HG02973 (cell line): Measurements from ENCODE around the gene KLHL28.
"Not testable (repeated sequence)": the region's sequence is repeated elsewhere in the genome, so short reads cannot be mapped to it uniquely, and the experiment has no call there.

ENCODE experiments used
- ATAC-seq: cut with Tn5 transposase; IDR thresholded peaks from one replicate; pipeline ENCODE4 v1.9.1; 2021; ENCODE audit warnings: moderate library complexity; ENCODE audit not compliant: unreplicated experiment

Gene KLHL28

DNA sequence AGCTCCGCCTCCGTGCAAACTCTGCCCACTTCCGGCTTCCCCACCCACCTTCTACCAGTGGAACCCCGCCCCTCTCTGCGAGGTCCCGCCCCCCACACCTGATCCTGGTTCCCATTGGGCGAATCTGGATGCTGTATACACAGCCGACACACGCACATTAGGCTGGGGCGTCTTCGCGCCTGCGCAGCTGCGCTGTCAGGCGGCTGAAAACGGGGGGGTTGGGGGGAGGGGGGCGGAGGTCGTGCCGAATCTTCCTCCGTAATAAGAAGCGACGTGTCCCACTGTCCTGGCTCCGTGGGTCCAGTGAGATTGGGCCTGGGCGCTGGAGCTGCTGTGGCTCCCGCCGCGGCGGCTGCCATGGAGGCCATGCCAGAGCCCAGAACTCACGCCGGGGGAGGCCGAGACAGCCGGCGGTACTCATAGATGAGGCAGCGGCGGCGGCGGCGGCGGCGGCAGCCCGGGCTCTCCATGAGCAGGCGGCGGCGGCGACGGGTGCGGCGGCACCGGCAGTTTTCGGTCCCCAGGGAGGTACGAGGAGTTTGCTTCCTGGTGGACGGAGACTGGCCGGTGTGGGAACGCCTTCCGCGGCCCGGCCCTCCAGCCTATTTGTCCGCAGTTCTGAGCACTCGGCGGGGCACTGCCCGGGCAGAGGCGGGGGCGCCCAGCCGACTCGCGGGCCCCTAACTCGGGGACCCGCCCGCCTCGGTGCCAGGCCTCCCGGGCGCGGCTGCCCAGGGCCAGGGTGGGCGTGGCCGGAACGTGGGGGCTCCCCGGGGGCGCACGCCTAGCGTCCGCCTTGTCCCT is 64.5 kb downstream of the KLHL28 start:
- ATAC-seq: peak; percentile 90

DNA sequence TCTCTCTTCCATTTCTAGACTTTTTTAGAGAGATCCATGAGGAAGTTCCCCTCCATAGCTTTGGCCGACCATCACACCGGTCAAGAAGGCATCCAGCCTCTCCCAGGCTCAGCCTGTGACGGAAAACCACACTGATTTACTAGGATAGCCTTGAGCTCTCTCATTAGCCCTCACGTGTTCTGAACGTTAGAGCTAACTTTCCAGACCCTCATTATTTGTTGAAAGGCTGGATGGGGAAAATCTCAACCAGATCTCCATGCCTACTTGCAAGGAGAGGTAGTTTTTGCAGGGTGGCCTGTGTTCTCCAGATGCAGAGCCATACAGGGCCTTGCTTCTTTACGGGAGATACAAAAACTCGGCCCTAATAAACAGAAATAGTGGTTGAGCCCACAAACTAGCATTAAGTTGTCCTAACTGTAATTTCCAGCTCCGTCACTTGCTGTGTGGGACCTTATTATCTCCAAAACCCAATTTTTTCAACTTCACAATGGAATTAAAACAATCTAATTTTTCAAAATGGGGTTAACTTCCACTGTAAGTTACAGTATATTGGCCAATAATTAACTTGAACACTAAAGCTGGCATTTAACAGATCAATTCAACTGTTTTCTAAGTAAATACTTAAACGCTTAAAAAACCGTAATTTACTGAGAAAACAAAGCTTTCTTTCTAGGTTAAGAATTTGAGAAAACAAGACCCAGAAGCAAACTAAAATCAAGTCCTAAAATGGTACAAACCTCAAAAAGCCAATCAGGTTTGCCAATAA is 65.3 kb downstream of the KLHL28 start:
- peak; percentile 1 for ATAC-seq

DNA sequence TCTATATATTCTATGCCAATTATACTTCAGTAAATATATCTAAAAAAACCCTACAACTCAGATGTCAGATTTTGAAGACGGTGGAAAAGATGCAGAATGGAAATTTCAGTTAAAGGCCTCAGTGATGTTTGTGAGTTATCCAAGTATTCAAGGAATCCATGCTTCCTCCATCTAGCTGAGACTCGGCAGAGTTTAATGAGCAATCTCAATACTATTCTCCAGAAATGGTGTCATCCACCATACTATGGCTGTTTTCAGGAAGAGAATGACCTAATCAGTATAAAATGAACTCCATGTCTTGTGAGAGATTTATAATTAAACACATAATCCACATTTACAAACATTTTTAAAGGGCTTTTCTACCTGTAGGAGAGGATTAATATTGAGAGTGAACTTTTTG is 66.0 kb downstream of the KLHL28 start:
- ATAC-seq: no peak

DNA sequence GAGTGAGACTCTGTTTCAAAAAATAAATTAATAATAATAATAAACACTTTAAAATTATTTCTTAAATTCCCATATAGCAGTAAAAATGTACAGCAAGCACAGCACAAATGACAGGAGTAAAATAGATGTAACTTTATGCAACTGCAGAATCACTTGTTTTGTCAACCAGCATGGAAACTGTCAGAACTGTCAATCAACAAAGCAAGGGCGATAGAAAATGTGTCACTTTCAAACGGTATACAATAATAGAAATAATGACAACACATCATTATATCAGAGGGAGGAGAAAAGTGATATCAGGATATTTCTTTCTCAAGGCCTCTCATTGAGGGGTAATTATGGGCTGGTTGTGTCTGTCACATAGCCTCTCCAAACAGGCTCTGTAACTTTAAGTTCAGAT is 68.2 kb downstream of the KLHL28 start:
- no peak for ATAC-seq

DNA sequence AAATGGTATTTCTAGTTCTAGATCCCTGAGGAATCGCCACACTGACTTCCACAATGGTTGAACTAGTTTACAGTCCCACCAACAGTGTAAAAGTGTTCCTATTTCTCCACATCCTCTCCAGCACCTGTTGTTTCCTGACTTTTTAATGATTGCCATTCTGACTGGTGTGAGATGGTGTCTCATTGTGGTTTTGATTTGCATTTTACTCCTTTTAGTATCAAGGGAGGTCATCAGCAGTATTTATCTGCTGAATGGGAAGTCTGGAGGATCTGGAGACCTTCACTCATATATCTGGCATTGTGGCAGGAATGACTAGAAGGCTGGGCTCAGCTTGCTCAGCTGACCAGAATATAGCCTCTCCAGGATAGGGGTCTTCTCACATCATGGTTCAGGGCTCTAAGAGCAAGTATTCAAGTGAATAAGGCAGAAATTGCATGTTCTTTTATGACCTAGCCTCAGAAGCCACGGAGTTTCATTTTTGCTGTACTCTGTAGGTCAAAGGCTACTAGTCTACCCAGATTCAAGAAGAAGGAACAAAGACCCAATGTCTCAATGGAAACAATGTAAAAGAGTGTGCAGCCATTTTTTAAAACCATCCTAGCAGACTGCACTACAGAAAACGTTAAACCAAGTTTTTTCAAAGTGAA is 69.9 kb downstream of the KLHL28 start:
- not testable (repeated sequence) for ATAC-seq

DNA sequence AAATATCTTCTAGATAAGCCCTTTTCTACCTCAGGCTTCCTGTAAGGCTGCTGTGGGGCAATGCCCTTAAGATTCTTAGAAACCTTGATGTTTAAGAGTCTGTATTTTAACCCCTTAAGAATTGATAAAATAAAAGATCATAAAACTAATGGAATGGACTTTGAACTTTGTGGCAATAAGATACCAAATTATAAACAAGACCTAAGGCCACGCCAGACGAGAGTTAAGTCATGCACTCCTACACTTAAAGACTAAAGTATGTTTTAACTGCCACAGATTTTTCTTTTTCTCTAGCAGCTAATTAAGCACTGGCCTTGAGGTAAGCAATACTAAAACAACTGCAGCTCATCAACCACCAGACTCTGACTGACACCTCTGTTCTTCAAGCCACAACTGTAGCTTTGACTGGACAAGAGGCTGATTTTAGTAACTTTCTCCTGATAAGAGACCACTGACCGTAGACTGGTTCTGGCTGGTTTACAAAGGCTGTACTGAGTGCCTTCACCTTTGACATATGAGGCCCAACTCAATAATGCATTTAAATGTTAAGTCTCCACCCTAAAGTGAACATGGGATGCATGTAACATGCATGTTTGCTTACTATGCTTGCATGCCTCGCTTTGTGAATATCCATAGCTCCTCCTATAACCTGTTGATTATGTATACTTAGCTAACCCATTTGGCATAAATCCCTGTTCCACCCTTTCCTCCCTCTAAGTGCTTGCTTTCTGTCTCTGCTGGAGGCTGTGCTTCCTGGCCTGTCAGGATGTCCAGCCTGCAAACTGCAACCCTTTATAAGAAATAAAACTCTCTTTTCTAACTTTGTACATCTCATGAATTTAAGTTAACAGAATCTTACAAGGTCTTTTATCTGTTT is 71.9 kb downstream of the KLHL28 start:
- no peak for ATAC-seq

DNA sequence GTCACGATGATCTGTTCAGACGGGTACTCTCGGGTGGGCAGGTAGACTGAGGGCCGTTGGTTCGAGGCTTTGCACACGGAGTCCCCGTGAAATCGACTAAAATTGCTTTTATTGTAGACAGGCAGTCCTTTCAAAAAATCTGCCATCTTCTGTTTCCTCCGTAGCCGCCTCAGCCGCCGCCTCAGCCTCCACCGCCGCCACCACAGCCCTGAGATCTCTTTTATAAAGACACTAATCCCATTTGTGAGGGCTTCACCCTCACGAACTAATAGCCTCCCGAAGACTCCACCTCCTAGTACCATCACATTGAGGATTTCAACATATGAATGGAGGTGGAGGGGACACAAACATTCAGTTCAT is 74.2 kb downstream of the KLHL28 start:
- ATAC-seq: no peak

DNA sequence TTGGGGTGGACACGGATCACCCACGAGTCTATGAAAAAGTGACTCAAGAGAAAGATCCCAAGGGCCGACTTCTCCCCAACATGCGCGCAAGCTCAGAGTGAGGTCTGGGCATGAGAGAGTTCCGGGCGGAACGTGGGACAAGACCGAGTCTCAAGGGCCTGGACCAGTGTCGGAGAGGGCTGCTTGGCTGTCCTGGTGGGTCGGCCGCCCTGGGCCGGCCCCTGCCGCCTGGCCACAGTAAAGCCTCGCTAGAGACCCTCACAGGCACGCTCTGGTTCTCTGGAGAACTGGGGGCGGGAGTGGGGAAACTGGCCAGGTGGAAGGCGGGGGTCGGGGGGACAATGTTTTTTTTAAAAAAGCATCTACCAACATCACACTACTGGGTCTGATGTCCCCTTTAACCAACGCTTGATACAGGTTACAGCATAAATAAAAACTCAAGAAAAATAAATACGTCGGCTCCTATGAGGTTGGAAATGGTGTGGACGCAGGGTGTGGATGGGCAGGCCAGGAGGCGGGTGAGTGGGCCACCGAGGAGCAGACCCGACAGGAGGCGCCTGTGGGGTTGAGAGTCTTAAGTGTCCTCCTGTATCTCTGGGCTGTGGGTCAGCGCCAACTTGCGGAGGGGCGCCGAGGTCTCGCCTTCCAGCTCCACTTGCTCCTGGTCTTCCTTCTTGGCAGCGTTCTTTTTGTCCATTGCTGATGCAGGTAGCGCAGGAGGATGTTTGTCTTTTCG is 74.7 kb downstream of the KLHL28 start:
- no peak for ATAC-seq

- ATAC-seq: no peak
Observed at GRCh38 chr14:44880791-44881190, 81.0 kb downstream of the KLHL28 start.
